A172 (cell line): Measurements from ENCODE around the gene MC1R. TPM values are rescaled to one million over a fixed set of nuclear protein-coding genes. Genes with fewer than 3 reads are reported as not detected.
"Not testable (repeated sequence)": the region's sequence is repeated elsewhere in the genome, so short reads cannot be mapped to it uniquely, and the experiment has no call there.

Experiments used
- DNase-seq: peaks from one replicate; pipeline ENCODE4 v3.0.0-alpha.2; 2015; ENCODE audit warnings: low spot score
- total RNA-seq: library from RNA; depleted of rRNA; stranded (reverse); fragments of >200 nt; shearing (Covaris generic); gene quantifications from 2 replicates; pipeline ENCODE4 v1.2.3, GENCODE V29; 2014; rRNA removed

MC1R gene
- total RNA-seq, 1 experiment from 2014 or later, result 7.2 TPM

DNA sequence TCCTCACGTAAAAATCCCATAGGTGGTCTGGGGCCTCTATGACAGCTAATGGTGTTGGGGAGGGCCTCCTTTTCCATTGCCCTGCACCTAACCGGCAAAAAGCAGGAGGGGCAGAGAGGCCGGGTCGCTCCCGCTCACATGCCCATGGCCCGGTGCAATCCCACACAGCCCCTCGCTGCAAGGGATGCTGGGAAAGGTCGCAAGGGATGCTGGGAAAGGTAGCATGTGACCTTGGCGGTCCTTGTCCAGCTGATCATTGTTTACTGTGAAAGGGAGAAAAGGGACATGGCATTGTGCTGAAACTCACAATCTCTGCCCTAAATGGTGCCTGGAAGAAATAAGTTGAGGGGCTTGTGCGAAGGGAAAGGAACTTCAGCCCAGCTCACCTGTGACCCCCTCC, 39.9 kb downstream of the MC1R start:
- DNase-seq, result no peak

DNA sequence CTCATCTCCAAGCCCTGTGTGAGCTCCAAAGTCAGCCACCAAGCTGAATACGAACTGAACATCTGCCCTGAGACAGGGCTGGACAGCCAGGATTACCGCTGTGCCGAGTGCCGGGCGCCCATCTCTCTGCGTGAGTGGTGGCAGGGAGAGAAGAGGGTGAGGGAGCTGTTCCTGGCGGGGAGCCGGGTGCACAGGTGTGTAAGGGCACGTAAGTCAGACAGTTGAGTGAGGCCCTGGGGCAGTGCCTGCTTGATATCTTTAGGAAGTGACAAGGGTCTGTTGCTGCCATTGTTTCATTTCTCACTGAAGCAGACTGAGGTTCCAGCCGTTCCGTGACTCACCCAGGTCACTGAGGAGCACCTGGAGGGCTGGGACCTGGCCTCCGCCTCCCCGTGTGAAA, 42.3 kb downstream of the MC1R start:
- no peak for DNase-seq

DNA sequence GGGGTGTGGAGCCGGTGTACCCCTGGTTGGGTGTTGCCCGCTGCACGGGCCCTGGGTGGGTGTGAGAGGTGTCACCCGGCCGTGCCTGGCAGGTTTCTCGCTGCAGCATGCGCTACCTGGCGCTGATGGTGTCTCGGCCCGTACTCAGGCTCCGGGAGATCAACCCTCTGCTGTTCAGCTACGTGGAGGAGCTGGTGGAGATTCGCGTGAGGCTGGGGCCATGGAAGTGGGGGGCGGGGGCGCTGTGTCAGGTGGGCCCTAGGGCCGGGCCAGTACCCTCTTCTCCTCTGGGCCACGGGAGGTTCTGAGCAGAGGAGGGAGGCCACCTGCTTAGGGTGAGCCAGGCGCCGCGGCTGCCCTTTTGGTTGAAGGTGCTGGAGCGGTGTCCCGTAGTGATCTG, 43.3 kb downstream of the MC1R start:
- DNase-seq, result no peak

DNA sequence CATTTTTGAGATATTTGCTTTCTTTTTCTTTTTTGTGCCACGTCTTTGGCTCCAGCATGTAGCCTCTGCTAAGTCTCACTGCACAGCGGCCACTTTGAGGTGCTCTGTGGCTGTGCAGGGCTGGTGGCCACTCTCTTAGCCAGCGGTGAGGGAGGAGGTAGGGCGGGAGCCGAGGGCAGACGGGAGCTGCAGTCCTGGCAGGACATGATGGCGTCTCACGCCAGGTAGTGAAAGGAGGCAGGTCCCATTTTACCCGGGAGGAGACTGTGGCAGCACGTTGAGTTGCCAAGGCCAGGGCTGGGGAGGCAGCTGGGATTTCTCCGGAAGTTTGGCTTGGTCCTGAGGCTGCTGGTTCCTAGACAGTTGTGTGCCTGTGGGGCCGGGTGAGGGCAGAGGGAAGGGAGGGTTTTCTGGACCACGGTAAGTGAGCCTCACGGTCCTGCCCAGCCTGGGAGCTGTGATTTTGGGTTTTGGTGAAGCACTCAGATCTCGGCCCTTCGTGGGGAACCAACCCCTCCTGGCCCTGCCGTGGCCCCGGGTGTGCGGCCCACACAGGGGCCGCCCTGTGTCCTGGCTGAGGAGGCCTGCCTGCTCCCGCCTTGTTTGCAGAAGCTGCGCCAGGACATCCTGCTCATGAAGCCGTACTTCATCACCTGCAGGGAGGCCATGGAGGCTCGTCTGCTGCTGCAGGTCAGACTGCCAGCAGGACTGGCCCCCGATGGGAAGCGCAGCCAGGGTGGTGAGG, 44.3 kb downstream of the MC1R start:
- no peak for DNase-seq

DNA sequence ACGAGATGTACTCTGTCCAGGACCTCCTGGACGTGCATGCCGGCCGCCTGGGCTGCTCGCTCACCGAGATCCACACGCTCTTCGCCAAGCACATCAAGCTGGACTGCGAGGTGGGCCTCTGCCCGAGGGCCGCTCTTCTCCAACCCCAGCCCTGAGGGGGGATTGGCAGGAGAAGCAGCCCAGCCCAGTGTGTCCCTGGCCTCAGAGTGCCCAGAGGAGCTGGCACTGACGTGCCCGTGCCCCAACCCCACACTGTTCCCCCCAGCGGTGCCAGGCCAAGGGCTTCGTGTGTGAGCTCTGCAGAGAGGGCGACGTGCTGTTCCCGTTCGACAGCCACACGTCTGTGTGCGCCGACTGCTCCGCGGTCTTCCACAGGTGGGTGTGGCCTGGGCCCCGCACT, 45.5 kb downstream of the MC1R start:
- no peak for DNase-seq

DNA sequence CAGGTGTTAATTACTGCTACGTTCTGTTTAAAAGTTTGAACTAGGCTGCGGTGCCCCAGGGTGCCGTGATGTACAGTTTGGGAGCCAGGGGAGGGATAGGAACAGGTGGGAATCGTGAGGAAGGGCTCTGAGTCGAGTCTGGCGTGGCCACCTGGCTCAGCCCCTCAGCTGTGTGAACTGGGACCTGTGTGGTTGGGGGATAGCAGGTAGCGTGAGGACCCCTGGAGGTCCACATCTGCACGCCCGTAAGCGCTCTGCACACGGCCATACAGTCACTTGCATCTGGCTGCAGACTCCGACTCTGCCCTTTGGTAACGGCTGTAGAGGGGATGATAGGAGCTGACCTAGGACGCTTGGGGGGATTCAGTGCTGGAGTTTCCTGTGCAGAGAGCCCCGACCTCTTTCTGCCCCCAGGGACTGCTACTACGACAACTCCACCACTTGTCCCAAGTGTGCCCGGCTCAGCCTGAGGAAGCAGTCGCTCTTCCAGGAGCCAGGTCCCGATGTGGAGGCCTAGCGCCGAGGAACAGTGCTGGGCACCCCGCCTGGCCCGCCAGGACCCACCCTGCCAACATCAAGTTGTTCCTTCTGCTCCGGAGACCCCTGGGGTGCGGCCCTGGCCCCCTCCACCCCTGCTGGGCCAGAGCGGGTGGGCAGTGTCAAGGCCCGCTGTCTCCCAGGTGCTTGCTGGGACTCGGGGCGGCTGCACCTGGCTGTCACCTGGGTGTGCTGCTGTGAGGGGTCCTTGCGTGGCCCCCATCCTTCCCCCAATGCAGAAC, 47.0 kb downstream of the MC1R start:
- DNase-seq, result no peak

DNA sequence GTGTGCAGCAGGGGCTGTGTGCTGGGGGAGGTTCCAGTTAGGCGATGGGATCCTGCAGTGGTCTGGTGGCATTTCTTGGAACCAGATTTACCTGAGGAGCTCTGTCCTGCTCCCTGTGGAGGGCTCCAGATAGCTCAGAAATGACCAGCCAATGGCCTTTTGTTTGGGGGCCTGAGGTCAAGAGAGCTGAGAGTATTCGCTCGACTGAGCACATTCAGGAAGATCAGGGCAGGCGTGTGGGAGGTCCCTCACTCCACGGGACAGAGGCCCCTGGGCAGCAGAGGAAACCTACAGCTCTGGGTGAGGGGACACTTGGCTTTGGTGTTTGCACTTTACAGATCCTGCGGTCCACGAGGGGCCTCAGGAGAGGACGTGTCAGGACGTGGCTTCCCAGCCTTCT, 48.1 kb downstream of the MC1R start:
- DNase-seq, result no peak

DNA sequence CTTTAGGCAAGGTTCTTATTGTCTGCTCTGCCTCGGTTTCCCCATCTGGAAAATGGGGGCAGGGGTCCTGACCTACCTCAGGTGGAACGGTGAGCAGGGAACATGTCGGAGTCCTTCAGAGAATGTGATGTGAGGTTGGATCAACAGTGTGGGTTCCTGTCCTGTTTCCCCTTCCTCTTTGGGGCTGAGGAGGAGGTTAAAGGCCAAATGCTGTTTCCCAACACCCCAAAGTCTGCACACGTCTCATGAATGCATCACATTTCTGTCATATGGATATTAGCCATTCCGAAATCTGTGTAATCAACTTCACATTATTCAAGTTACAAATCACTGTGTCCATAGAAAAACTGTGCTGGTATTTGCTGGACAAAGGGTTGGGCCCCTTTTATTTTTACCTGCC, 48.8 kb downstream of the MC1R start:
- not testable (repeated sequence) for DNase-seq

DNA sequence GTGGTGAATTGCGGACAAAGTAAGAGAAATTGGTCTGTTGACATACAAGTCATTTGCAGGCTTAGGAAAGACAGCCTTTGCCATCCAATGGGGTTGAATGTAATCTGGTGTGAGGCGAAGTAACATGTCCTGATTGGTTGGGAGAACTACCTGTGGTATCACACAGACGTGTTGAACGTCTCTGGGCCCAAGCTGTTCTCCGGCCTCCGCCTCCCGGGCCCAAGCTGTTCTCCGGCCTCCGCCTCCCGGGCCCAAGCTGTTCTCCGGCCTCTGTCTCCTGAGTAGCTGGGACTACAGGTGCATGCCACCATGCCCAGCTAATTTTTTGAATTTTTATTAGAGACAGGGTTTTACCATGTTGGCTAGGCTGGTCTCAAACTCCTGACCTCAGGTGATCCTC, 49.4 kb downstream of the MC1R start:
- DNase-seq, result not testable (repeated sequence)

DNA sequence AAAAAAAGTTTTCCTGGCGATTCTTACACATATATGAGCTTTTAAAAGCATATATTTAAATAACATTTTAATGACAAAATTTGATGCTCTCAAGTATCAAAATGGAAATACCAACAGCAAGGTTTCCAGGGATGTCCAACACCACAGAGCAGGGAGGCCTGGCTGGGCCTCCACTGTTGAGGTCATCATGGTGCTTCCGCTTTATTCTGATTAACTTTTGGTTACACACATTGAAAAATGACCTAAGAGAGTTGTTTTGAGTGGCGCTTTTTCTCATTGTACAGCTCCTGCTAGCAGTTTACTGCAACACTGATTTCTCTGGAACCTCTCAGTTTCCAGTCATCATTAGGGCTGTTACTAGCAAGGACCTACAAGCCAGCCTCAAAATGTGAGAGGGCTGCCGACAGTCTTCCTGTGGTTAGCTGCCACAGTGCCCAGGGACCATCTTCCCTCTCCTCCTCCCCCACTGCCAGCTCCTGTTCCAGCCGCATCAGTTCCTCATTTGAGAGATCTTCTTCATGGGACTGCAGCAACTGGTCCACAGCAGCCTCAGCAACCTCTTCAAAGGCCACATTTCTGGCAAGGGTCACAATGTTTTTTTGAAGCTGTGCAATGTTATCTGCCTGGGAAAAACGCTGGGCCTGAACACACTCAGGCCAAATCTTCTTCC, 51.2 kb downstream of the MC1R start:
- no peak for DNase-seq

Other genes starting within 250 kb of the MC1R start
- 31.1 and 46.6 TPM in 2 replicates for gene CDK10, start 232.2 kb upstream of the MC1R start, total RNA-seq
- 21.1 and 24.3 TPM in 2 replicates for gene SPATA2L, start 217.2 kb upstream of the MC1R start, total RNA-seq
- 12.0 and 14.2 TPM in 2 replicates for gene VPS9D1, start 198.0 kb upstream of the MC1R start, total RNA-seq
- gene ZNF276, start 197.3 kb upstream of the MC1R start, total RNA-seq, result 14.6 and 18.9 TPM in 2 replicates
- 51.8 and 55.9 TPM in 2 replicates for gene FANCA, start 102.2 kb upstream of the MC1R start, total RNA-seq
- gene SPIRE2, start 90.4 kb upstream of the MC1R start, total RNA-seq, result 6.9 and 12.6 TPM in 2 replicates
- gene TCF25, start 45.3 kb upstream of the MC1R start, total RNA-seq, result 145 and 153 TPM in 2 replicates
- gene TUBB3, start 4.5 kb downstream of the MC1R start, total RNA-seq, result 743 and 810 TPM in 2 replicates
- 116 and 146 TPM in 2 replicates for gene DEF8, start 29.9 kb downstream of the MC1R start, total RNA-seq
- 28.9 and 30.1 TPM in 2 replicates for gene DBNDD1, start 100.6 kb downstream of the MC1R start, total RNA-seq
- not detected in 2 replicates for gene PRDM7, start 158.5 kb downstream of the MC1R start, total RNA-seq